HepG2 (cell line): Measurements from ENCODE around the gene ARMH1. TPM values are rescaled to one million over a fixed set of nuclear protein-coding genes. Genes with fewer than 3 reads are reported as not detected.
A peak's percentile ranks its signal among the peaks of the same experiment; 100 is the strongest.

Experiments used
- AGO2 ChIP-seq: fragments of 200-400 bp; formaldehyde crosslinking; optimal IDR thresholded peaks from 2 replicates; pipeline ENCODE3; 2017; ENCODE audit warnings: mild to moderate bottlenecking, low read depth, low read length, moderate library complexity
- DMAP1 ChIP-seq: IDR thresholded peaks from 2 replicates; pipeline ENCODE4 v1.6.1; 2016
- DRAP1 ChIP-seq: IDR thresholded peaks from 2 replicates; pipeline ENCODE4 v1.6.1; 2016; ENCODE audit warnings: missing genetic modification reagents, missing compliant biosample characterization
- DZIP1 ChIP-seq: sonication (generic); formaldehyde crosslinking; IDR thresholded peaks from 2 replicates; pipeline ENCODE4 v1.5.0; 2020; ENCODE audit warnings: mild to moderate bottlenecking, missing genetic modification reagents
- ELF1 ChIP-seq: sonication (generic); formaldehyde crosslinking; IDR thresholded peaks from 2 replicates; pipeline ENCODE4 v1.4.0; 2020; ENCODE audit warnings: missing genetic modification reagents
- HNRNPK ChIP-seq: fragments of 200-400 bp; formaldehyde crosslinking; IDR thresholded peaks from 2 replicates; pipeline ENCODE4 v1.6.1; 2018; ENCODE audit warnings: low read length, low read depth, moderate library complexity, mild to moderate bottlenecking; ENCODE audit not compliant: poor library complexity, severe bottlenecking
- HNRNPUL1 ChIP-seq: fragments of 200-400 bp; formaldehyde crosslinking; IDR thresholded peaks from 2 replicates; pipeline ENCODE4 v1.6.1; 2017; ENCODE audit warnings: low read depth, mild to moderate bottlenecking, low read length, moderate library complexity
- LBX2 ChIP-seq: sonication (generic); formaldehyde crosslinking; IDR thresholded peaks from 2 replicates; pipeline ENCODE4 v1.5.0; 2020; ENCODE audit warnings: missing genetic modification reagents, mild to moderate bottlenecking, borderline replicate concordance
- NFE2 ChIP-seq: sonication (generic); formaldehyde crosslinking; IDR thresholded peaks from 2 replicates; pipeline ENCODE4 v1.4.0; 2020; ENCODE audit warnings: missing genetic modification reagents
- SNAPC2 ChIP-seq: sonication (generic); formaldehyde crosslinking; IDR thresholded peaks from 2 replicates; pipeline ENCODE4 v1.8.1; 2022; ENCODE audit warnings: mild to moderate bottlenecking, missing genetic modification reagents
- SNAPC5 ChIP-seq: sonication (generic); formaldehyde crosslinking; IDR thresholded peaks from 2 replicates; pipeline ENCODE4 v1.8.1; 2023; ENCODE audit warnings: mild to moderate bottlenecking, missing genetic modification reagents, borderline replicate concordance
- SP1 ChIP-seq, 2 experiments: fragments of 450-650 bp in 1 of 2; sonication (generic) in 1 of 2; formaldehyde crosslinking in 1 of 2; IDR thresholded peaks; 2 replicates each; pipeline versions ENCODE4 v1.4.0 to v1.6.1; 2016 to 2020; ENCODE audit warnings: missing genetic modification reagents in 1 of 2
- STAG1 ChIP-seq: sonication (generic); formaldehyde crosslinking; IDR thresholded peaks from 2 replicates; pipeline ENCODE4 v1.4.0; 2020; ENCODE audit warnings: missing genetic modification reagents
- TCF12 ChIP-seq, 2 experiments: fragments of 450-650 bp in 1 of 2; sonication (generic) in 1 of 2; formaldehyde crosslinking in 1 of 2; IDR thresholded peaks; 2 replicates each; pipeline versions ENCODE4 v1.6.1 to v1.8.0; 2017 to 2022; ENCODE audit warnings: antibody characterized with exemption in 1 of 2, mild to moderate bottlenecking in 1 of 2, missing genetic modification reagents in 1 of 2, moderate library complexity in 1 of 2
- ZBTB3 ChIP-seq: sonication (generic); formaldehyde crosslinking; IDR thresholded peaks from 2 replicates; pipeline ENCODE4 v1.4.0; 2020; ENCODE audit warnings: low read depth, mild to moderate bottlenecking, moderate library complexity, missing genetic modification reagents, borderline replicate concordance
- ZNF101 ChIP-seq: sonication (generic); formaldehyde crosslinking; IDR thresholded peaks from 2 replicates; pipeline ENCODE4 v1.4.0; 2020; ENCODE audit warnings: mild to moderate bottlenecking, low read depth, missing genetic modification reagents, borderline replicate concordance
- ZNF205 ChIP-seq: IDR thresholded peaks from 2 replicates; pipeline ENCODE4 v1.6.1; 2018; ENCODE audit warnings: missing biosample characterization, missing genetic modification reagents
- ZNF329 ChIP-seq: sonication (generic); formaldehyde crosslinking; IDR thresholded peaks from 2 replicates; pipeline ENCODE4 v1.9.0; 2021; ENCODE audit warnings: low read depth, mild to moderate bottlenecking, missing genetic modification reagents
- ZNF333 ChIP-seq: sonication (generic); formaldehyde crosslinking; IDR thresholded peaks from 2 replicates; pipeline ENCODE4 v1.4.0; 2020; ENCODE audit warnings: mild to moderate bottlenecking, missing genetic modification reagents, borderline replicate concordance
- ZNF451 ChIP-seq: sonication (generic); formaldehyde crosslinking; IDR thresholded peaks from 2 replicates; pipeline ENCODE4 v1.5.0; 2020; ENCODE audit warnings: mild to moderate bottlenecking, missing genetic modification reagents
- ZZZ3 ChIP-seq: sonication (generic); formaldehyde crosslinking; IDR thresholded peaks from 2 replicates; pipeline ENCODE4 v1.4.0; 2020; ENCODE audit warnings: missing genetic modification reagents, mild to moderate bottlenecking, borderline replicate concordance
- polyA plus RNA-seq, 8 experiments: library from polyadenylated mRNA; depleted of rRNA in 3 of 8; stranded (reverse) in 7 of 8; unstranded in 1 of 8; fragments of >200 nt; fragmentation: Illumina TruSeq in 4 of 8; extraction: Trizol in 4 of 8; gene quantifications; 2 replicates each; pipeline versions ENCODE4 v1.2.1 to v1.2.3, GENCODE V29; 2011 to 2016; ENCODE audit warnings: low read depth in 4 of 8, missing spikeins in 1 of 8, mixed read lengths in 1 of 8; ENCODE audit not compliant: insufficient read depth in 1 of 8
- total RNA-seq, 5 experiments: library from RNA; depleted of rRNA; stranded (reverse); fragments of >200 nt; fragmentation: Illumina TruSeq; extraction: Trizol; gene quantifications; 2 replicates each; pipeline ENCODE4 v1.2.3, GENCODE V29; 2016; ENCODE audit warnings: low read depth in 1 of 5
- TF ChIP-seq, protein P1 (sequence below): fragments of 450-650 bp; IDR thresholded peaks from 2 replicates; pipeline ENCODE4 v1.6.1; 2016
- TF ChIP-seq, protein P2 (sequence below): sonication (generic); formaldehyde crosslinking; IDR thresholded peaks from 2 replicates; pipeline ENCODE4 v1.4.0; 2020; ENCODE audit warnings: mild to moderate bottlenecking, missing genetic modification reagents

The ARMH1 gene
- total and polyA plus RNA-seq, 2 of the 13 experiments (the other 11 are each of a cell fraction or from before 2014, with no cell fraction given), result 0.69 TPM; not detected in 1

DNA sequence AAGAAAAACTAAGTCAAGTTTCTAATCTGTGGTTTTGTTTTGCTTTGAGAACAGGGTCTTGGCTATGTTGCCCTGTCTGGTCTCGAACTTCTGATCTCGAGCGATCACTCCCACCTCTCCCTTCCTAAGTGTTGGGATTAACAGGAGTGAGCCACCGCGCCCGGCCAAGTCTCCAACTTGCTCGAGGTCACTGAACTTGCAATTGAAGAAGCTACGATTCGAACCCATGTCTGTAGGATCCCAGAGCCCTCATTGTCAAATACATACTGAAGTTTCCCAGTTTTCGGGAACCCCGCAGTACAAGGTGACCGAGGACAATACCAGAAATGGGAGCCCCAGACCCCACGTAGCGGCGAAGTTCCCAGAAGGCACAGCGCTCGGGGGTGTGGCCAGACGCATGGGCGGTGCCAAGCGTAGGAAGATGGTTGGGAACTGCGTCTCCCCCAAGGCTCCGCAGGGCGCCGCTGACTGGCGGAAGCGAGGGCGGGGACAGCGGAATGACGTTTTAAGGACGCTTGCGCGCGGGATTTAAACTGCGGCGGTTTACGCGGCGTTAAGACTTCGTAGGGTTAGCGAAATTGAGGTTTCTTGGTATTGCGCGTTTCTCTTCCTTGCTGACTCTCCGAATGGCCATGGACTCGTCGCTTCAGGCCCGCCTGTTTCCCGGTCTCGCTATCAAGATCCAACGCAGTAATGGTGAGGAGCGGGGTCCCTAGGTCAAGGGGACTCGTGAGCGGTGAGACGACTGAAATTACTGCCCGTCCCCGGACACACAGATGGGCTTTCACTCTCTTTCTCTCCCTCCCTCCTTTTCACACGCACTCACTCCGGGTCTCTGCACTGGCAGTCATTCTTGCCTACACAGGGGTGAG is 65.0 kb downstream of the ARMH1 start, which contains the start of gene KIF2C (continued):
- TF ChIP-seq ZNF329, result no peak
- peak; percentile 81 for TF ChIP-seq ELF1
- TF ChIP-seq SP1 (IDR thresholded peaks at IDR 0.05), result no peak
- peak; percentile 80; the same call in 1 of the 2 replicates for TF ChIP-seq SP1 (CRISPR knock-in tag; IDR thresholded peaks at IDR 0.05)
- TF ChIP-seq ZNF101 (CRISPR knock-in tag), result no peak
- TF ChIP-seq ZZZ3, result no peak
- TF ChIP-seq ZNF333 (CRISPR knock-in tag), result no peak
- TF ChIP-seq TCF12 (IDR thresholded peaks at IDR 0.05), result no peak
- TF ChIP-seq TCF12 (CRISPR knock-in tag; IDR thresholded peaks at IDR 0.05), result no peak
- no peak for TF ChIP-seq HNRNPK
- peak; percentile 92 for TF ChIP-seq DRAP1
- peak; percentile 40; the same call in 1 of the 2 replicates for TF ChIP-seq ZNF205 (CRISPR knock-in tag)
- TF ChIP-seq, protein P1, sequence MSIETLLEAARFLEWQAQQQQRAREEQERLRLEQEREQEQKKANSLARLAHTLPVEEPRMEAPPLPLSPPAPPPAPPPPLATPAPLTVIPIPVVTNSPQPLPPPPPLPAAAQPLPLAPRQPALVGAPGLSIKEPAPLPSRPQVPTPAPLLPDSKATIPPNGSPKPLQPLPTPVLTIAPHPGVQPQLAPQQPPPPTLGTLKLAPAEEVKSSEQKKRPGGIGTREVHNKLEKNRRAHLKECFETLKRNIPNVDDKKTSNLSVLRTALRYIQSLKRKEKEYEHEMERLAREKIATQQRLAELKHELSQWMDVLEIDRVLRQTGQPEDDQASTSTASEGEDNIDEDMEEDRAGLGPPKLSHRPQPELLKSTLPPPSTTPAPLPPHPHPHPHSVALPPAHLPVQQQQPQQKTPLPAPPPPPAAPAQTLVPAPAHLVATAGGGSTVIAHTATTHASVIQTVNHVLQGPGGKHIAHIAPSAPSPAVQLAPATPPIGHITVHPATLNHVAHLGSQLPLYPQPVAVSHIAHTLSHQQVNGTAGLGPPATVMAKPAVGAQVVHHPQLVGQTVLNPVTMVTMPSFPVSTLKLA, result peak; percentile 52
- TF ChIP-seq STAG1 (CRISPR knock-in tag), result no peak
- 0 out of 2 replicates have a peak, but pooled peaks have one; percentile 54 for TF ChIP-seq SNAPC5 (CRISPR knock-in tag)
- TF ChIP-seq NFE2 (CRISPR knock-in tag), result no peak
- peak; percentile 88; the same call in 1 of the 2 replicates for TF ChIP-seq SNAPC2 (CRISPR knock-in tag)
- TF ChIP-seq AGO2, result no peak
- peak; percentile 80 for TF ChIP-seq DMAP1 (CRISPR knock-in tag)
- TF ChIP-seq DZIP1 (CRISPR knock-in tag), result no peak
- no peak for TF ChIP-seq LBX2 (CRISPR knock-in tag)
- TF ChIP-seq, protein P2, sequence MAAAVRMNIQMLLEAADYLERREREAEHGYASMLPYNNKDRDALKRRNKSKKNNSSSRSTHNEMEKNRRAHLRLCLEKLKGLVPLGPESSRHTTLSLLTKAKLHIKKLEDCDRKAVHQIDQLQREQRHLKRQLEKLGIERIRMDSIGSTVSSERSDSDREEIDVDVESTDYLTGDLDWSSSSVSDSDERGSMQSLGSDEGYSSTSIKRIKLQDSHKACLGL (CRISPR knock-in tag), result 0 out of 2 replicates have a peak, but pooled peaks have one; percentile 26
- TF ChIP-seq ZNF451 (CRISPR knock-in tag), result peak; percentile 23; the same call in 1 of the 2 replicates
- TF ChIP-seq HNRNPUL1, result no peak
- no peak; the same call in 1 of the 2 replicates for TF ChIP-seq ZBTB3 (CRISPR knock-in tag)
